H1 (cell line): ENCODE data around the gene SMO. TPM values are rescaled to one million over a fixed set of nuclear protein-coding genes. Genes with fewer than 3 reads are reported as not detected.

Experiments
- TAF1 ChIP-seq: IDR thresholded peaks from 2 replicates; pipeline ENCODE4 v1.6.1; 2011; ENCODE audit warnings: mild to moderate bottlenecking, low read depth, low read length
- TEAD4 ChIP-seq: IDR thresholded peaks from 2 replicates; pipeline ENCODE4 v1.6.1; 2012; ENCODE audit warnings: low read depth, low read length, inconsistent platforms, mixed read lengths
- polyA plus RNA-seq, 7 experiments: library from polyadenylated mRNA; depleted of rRNA in 3 of 7; stranded (reverse) in 5 of 7; unstranded in 2 of 7; fragments of >200 nt in 5 of 7; fragments of 200-250 nt in 2 of 7; gene quantifications; 1 replicate in 5 of 7; 2 replicates in 1 of 7; 4 replicates in 1 of 7; pipeline versions ENCODE4 v1.2.1 to v1.2.3, GENCODE V29; 2011 to 2013; ENCODE audit warnings: missing spikeins in 2 of 7, mixed read lengths in 2 of 7
- total RNA-seq: library from RNA; stranded (reverse); fragmentation: NEBNext Ultra II Directional; extraction: Animal tissue kit (Norgen Biotek cat#: 25700); gene quantifications from 2 replicates; pipeline ENCODE4 v1.2.1, GENCODE V29; 2021
- TF ChIP-seq, protein P1 (sequence below): IDR thresholded peaks from 2 replicates; pipeline ENCODE4 v1.6.1; 2011; ENCODE audit warnings: low read length, improper control_type of control experiment

SMO gene
- total and polyA plus RNA-seq, 2 of the 8 experiments (the other 6 are each of a cell fraction or from before 2014, with no cell fraction given), result 64.5 to 67.6 TPM

DNA sequence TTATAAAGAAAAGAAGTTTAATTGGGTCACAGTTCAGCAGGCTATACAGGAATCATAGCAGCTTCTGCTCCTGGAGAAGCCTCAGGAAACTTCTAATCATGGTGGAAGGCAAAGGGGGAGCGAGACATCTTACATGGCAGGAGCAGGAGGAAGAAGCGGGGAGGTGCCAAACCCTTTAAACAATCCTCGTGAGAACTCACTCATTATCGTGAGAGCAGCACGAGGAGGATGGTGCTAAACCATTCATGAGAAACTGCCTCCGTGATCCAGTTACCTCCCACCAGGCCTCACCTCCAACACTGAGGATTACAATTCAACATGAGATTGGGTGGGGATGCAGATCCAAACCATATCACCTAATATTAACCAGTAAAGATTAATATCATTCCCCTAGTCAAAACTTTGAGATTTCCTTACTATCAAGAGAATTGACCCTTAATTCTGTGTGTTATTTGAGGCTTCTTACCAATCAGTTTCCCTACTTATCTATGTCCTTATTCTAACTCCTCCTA lies 1.6 kb upstream of the SMO start (continued):
- TF ChIP-seq TEAD4 (no peak), TAF1 (no peak)
- TF ChIP-seq, protein P1, sequence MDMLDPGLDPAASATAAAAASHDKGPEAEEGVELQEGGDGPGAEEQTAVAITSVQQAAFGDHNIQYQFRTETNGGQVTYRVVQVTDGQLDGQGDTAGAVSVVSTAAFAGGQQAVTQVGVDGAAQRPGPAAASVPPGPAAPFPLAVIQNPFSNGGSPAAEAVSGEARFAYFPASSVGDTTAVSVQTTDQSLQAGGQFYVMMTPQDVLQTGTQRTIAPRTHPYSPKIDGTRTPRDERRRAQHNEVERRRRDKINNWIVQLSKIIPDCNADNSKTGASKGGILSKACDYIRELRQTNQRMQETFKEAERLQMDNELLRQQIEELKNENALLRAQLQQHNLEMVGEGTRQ, result no peak
- TF ChIP-seq, all 59 proteins: peak for 0
